ENCODE measurements around the gene ELP4. TPM values are rescaled to one million over a fixed set of nuclear protein-coding genes. Genes with fewer than 3 reads are reported as not detected.

Gene ELP4
- total RNA-seq, 1 experiment from 2014 or later, result 19.4 TPM

DNA sequence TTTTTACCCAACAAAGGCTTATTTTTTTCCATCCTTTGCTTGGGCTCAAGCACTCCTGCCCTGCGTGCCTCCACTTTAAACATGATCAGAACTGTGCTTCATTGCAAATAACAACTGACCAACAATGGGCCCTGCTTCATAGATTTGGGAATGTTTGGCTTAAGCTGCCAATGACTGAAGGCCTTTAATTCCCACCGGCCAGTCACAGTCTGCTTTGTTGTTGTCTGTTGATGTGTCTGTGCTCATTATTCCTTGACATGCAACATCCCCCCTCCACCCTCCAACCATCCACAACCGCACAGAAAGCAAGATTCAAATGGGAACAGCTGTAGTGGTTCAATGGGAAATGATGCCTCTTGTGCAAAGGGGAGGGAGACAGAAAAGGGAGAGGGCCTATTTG lies 278.5 kb downstream of the ELP4 start:
- ChIA-PET POLR2A (ENCODE audit: unreplicated experiment) (no interaction called here), CTCF (interaction anchor here (0.6 kb wide), 1 partner anchor 56 kb away, joined by 12 read pairs; no protein-coding TSS in a partner anchor)
- Histone ChIP-seq H3K9me2 (replicated peaks; ENCODE audit: low read length) (no peaks in the 10 kb centered on the region), H3K27ac (ENCODE audit: low read length) (no peak overlapping the region), H3K4me3 (ENCODE audit: low read length) (no peak overlapping the region), H3K4me2 (ENCODE audit: low read length) (no peak overlapping the region), H3K9me3 (ENCODE audit: low read length) (no peaks in the 10 kb centered on the region), H3K79me2 (ENCODE audit: low read length) (no peaks in the 10 kb centered on the region), H3K36me3 (ENCODE audit: low read depth, low read length) (no peaks in the 10 kb centered on the region; the same call in 1 of the 2 replicates), H4K20me1 (ENCODE audit: low read length) (no peaks in the 10 kb centered on the region), H3K27me3 (ENCODE audit: low read length) (no peaks in the 10 kb centered on the region), H3F3A (ENCODE audit: low read length, unreplicated experiment) (no peaks in the 10 kb centered on the region), H3K4me1 (ENCODE audit: insufficient read depth, low read length) (no peaks in the 10 kb centered on the region), H3K9ac (ENCODE audit: low read length) (no peak overlapping the region), H2AFZ (ENCODE audit: low read length) (no peak overlapping the region)
- TF ChIP-seq EZH2 (IDR thresholded peaks at IDR 0.05; ENCODE audit: low read length, unreplicated experiment) (no peak), EZH2phosphoT487 (IDR thresholded peaks at IDR 0.05; ENCODE audit: borderline replicate concordance, low read length) (no peak)
- TF ChIP-seq, protein P1, sequence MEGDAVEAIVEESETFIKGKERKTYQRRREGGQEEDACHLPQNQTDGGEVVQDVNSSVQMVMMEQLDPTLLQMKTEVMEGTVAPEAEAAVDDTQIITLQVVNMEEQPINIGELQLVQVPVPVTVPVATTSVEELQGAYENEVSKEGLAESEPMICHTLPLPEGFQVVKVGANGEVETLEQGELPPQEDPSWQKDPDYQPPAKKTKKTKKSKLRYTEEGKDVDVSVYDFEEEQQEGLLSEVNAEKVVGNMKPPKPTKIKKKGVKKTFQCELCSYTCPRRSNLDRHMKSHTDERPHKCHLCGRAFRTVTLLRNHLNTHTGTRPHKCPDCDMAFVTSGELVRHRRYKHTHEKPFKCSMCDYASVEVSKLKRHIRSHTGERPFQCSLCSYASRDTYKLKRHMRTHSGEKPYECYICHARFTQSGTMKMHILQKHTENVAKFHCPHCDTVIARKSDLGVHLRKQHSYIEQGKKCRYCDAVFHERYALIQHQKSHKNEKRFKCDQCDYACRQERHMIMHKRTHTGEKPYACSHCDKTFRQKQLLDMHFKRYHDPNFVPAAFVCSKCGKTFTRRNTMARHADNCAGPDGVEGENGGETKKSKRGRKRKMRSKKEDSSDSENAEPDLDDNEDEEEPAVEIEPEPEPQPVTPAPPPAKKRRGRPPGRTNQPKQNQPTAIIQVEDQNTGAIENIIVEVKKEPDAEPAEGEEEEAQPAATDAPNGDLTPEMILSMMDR (conservative IDR thresholded peaks at IDR 0.05; ENCODE audit: low read depth, low read length), result no peak
- DNase-seq (no peak), ATAC-seq (no peak)
- BruUV-seq (replicated peaks), result no TSS peak
- intact Hi-C loops (cut with micrococcal nuclease), result no loop called here

DNA sequence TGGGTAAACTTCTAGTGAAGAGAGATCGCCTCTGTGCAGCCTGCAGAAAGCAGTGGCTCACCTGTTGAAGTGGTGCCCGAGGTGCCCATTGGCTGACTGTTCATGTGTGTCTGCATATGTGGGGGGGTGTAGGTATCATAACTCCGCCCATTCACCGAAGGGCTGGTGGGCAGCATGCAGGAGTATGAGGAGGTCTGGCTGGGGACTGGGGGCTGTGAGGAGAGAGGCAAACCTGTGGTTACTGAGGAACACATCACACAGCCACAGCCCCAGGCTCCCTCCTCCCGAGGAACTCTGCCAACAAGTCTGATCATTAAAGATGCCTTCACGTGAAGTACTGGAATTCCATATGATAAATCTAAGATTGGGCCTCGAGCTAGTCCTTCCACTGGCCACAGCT lies 281.1 kb downstream of the ELP4 start:
- POLR2A ChIA-PET (ENCODE audit: unreplicated experiment), result no interaction called here
- no peaks in the 10 kb centered on the region for H3K9me3 ChIP-seq (ENCODE audit: low read length)
- H4K20me1 ChIP-seq (ENCODE audit: low read length), result no peaks in the 10 kb centered on the region
- no peak overlapping the region for H3K9ac ChIP-seq (ENCODE audit: low read length)
- H3K4me3 ChIP-seq (ENCODE audit: low read length), result no peak overlapping the region
- ATAC-seq, result no peak
- BruUV-seq (replicated peaks), result no TSS peak
- H3K79me2 ChIP-seq (ENCODE audit: low read length), result no peaks in the 10 kb centered on the region
- H3K4me2 ChIP-seq (ENCODE audit: low read length), result no peak overlapping the region
- intact Hi-C loops (cut with micrococcal nuclease), result no loop called here
- no peaks in the 10 kb centered on the region for H3K27me3 ChIP-seq (ENCODE audit: low read length)
- H3F3A ChIP-seq (ENCODE audit: low read length, unreplicated experiment), result no peaks in the 10 kb centered on the region
- no peak overlapping the region for H2AFZ ChIP-seq (ENCODE audit: low read length)
- CTCF ChIA-PET, result no interaction called here
- H3K9me2 ChIP-seq (replicated peaks; ENCODE audit: low read length), result no peaks in the 10 kb centered on the region
- H3K27ac ChIP-seq (ENCODE audit: low read length), result no peak overlapping the region
- DNase-seq, result no peak
- no peaks in the 10 kb centered on the region; the same call in 1 of the 2 replicates for H3K36me3 ChIP-seq (ENCODE audit: low read depth, low read length)
- H3K4me1 ChIP-seq (ENCODE audit: insufficient read depth, low read length), result no peaks in the 10 kb centered on the region
- TF ChIP-seq EZH2 (IDR thresholded peaks at IDR 0.05; ENCODE audit: low read length, unreplicated experiment) (no peak), EZH2phosphoT487 (IDR thresholded peaks at IDR 0.05; ENCODE audit: borderline replicate concordance, low read length) (no peak)
- TF ChIP-seq, protein P1 (conservative IDR thresholded peaks at IDR 0.05; ENCODE audit: low read depth, low read length), result no peak

DNA sequence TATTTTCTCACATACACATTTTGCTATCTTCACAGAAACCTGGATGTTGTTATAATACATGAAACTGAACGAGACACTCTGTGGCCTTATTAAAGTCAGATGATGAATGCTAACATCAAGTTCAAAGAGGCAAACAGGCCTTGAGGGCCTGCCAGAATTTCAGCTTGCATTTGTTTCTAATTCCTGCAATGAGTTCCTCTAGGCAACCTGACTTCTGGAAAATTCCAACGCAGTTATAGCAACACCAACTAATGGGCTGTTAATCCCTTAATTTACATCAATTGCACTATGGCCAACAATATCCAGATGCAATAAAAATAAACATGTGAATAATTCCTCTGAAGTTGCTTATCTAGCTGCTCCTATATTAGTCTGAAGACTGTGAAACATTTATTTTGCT lies 282.5 kb downstream of the ELP4 start:
- Histone ChIP-seq H4K20me1 (ENCODE audit: low read length) (no peaks in the 10 kb centered on the region), H3K9me2 (replicated peaks; ENCODE audit: low read length) (no peaks in the 10 kb centered on the region), H3K27ac (ENCODE audit: low read length) (no peak overlapping the region), H2AFZ (ENCODE audit: low read length) (no peak overlapping the region), H3K4me1 (ENCODE audit: insufficient read depth, low read length) (no peaks in the 10 kb centered on the region), H3K27me3 (ENCODE audit: low read length) (no peaks in the 10 kb centered on the region), H3K4me3 (ENCODE audit: low read length) (no peak overlapping the region), H3F3A (ENCODE audit: low read length, unreplicated experiment) (no peaks in the 10 kb centered on the region), H3K79me2 (ENCODE audit: low read length) (no peaks in the 10 kb centered on the region), H3K4me2 (ENCODE audit: low read length) (no peak overlapping the region), H3K9me3 (ENCODE audit: low read length) (no peaks in the 10 kb centered on the region), H3K9ac (ENCODE audit: low read length) (no peak overlapping the region), H3K36me3 (ENCODE audit: low read depth, low read length) (no peaks in the 10 kb centered on the region; the same call in 1 of the 2 replicates)
- no TSS peak for BruUV-seq (replicated peaks)
- TF ChIP-seq, protein P1 (conservative IDR thresholded peaks at IDR 0.05; ENCODE audit: low read depth, low read length), result no peak
- TF ChIP-seq EZH2 (IDR thresholded peaks at IDR 0.05; ENCODE audit: low read length, unreplicated experiment), result no peak
- no peak for TF ChIP-seq EZH2phosphoT487 (IDR thresholded peaks at IDR 0.05; ENCODE audit: borderline replicate concordance, low read length)
- ATAC-seq (no peak), DNase-seq (no peak)
- ChIA-PET POLR2A (ENCODE audit: unreplicated experiment) (no interaction called here), CTCF (no interaction called here)
- intact Hi-C loops (cut with micrococcal nuclease), result no loop called here

Measured in PC-3 (cell line).